ENCODE results near the gene ZNF302.
"Not testable (repeated sequence)": the region's sequence is repeated elsewhere in the genome, so short reads cannot be mapped to it uniquely, and the experiment has no call there.

Gene ZNF302

DNA sequence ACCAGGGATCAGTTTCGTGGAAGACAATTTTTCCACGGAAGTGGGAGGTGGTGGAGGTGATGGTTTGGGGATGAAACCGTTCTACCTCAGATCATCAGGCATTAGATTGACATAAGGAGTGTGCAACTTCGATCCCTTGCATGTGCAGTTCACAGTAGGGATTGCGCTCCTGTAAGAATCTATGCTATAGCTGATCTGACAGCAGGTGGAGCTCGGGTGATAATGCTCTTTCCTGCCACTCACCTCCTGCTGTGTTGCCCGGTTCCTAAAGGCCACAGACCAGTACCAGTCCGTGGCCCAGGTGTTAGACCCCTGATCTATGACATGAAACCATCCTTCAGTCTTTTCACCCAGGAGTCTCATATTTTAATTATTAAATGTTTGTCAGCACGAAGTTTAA, 4.0 kb downstream of the ZNF302 start:
- Histone ChIP-seq H2BK120ac (ENCODE audit: low read depth, low read length) (no peak overlapping the region), H2BK5ac (ENCODE audit: low read depth, low read length, poor library complexity, severe bottlenecking) (no peak overlapping the region)
- WGBS: 97% methylated on average over 8 of the region's 9 CpGs

DNA sequence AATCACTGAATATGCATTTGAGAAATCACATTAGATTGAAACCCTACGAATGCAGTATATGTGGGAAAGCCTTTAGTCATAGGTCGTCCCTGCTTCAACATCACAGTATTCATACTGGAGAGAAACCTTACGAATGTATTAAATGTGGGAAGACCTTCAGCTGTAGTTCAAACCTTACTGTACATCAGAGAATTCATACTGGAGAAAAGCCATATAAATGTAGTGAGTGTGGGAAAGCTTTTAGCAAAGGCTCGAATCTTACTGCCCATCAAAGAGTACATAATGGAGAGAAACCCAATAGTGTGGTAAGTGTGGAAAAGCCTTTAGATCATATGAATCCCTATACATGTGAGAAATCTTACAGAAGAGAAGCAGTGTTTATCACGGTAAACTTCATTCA, 7.8 kb downstream of the ZNF302 start:
- not testable (repeated sequence) for H3K27ac ChIP-seq (ENCODE audit: low read length, poor library complexity, severe bottlenecking); H3K27me3 ChIP-seq (ENCODE audit: control insufficient read depth in 1 of 2, insufficient read depth in 1 of 2, low read length in 2 of 2); H3K14ac ChIP-seq (ENCODE audit: low read length in 2 of 2); H3K23ac ChIP-seq (ENCODE audit: low read length in 2 of 2); H3K4me1 ChIP-seq (ENCODE audit: control insufficient read depth, insufficient read depth, low read depth, low read length); H2BK12ac ChIP-seq (ENCODE audit: low read length in 2 of 2); H2BK5ac ChIP-seq (ENCODE audit: low read depth, low read length, poor library complexity, severe bottlenecking); H3K18ac ChIP-seq (ENCODE audit: low read depth in 1 of 2, low read length in 2 of 2); H2AFZ ChIP-seq (ENCODE audit: low read depth, low read length); H3K4me2 ChIP-seq (ENCODE audit: low read length, poor library complexity, severe bottlenecking); H3K9ac ChIP-seq (ENCODE audit: low read length); H3K4ac ChIP-seq (ENCODE audit: low read depth in 1 of 2, low read length in 2 of 2); H4K8ac ChIP-seq (ENCODE audit: low read length); H2BK120ac ChIP-seq (ENCODE audit: low read depth, low read length); DNase-seq; H3K79me1 ChIP-seq (replicated peaks; ENCODE audit: low read length, poor library complexity, severe bottlenecking); H2BK15ac ChIP-seq (ENCODE audit: low read depth, poor library complexity, severe bottlenecking); H2AK5ac ChIP-seq (ENCODE audit: low read length, severe bottlenecking); H4K91ac ChIP-seq (ENCODE audit: low read length)
- peaks cover 8 to 56% of the 10 kb centered on the region in 2 experiments for H3K36me3 ChIP-seq (ENCODE audit: control insufficient read depth in 1 of 2, insufficient read depth in 2 of 2, low read depth in 1 of 2, low read length in 2 of 2)
- WGBS: 100% methylated on average over 2 of the region's 5 CpGs
- peaks cover 88% of the 10 kb centered on the region for H3K9me3 ChIP-seq (ENCODE audit: control insufficient read depth, low read length)
- H3K4me3 ChIP-seq (ENCODE audit: insufficient read depth in 1 of 2, low read depth in 1 of 2, low read length in 2 of 2): peak overlapping the region in 1 of 2 experiments; percentile 62

More for the DNA sequence above, 4.0 kb downstream of the ZNF302 start:
- Histone ChIP-seq H3K23ac (ENCODE audit: low read length in 2 of 2) (no peak overlapping the region), H3K9me3 (ENCODE audit: control insufficient read depth, low read length) (peaks cover 81% of the 10 kb centered on the region), H2AFZ (ENCODE audit: low read depth, low read length) (no peak overlapping the region), H3K14ac (ENCODE audit: low read length in 2 of 2) (no peak overlapping the region), H3K27ac (ENCODE audit: low read length, poor library complexity, severe bottlenecking) (no peak overlapping the region), H3K4me3 (ENCODE audit: insufficient read depth in 1 of 2, low read depth in 1 of 2, low read length in 2 of 2) (peak overlapping the region in 1 of 2 experiments; percentile 22), H3K4me1 (ENCODE audit: control insufficient read depth, insufficient read depth, low read depth, low read length) (peaks cover 5% of the 10 kb centered on the region), H4K91ac (ENCODE audit: low read length) (no peak overlapping the region), H2BK15ac (ENCODE audit: low read depth, poor library complexity, severe bottlenecking) (no peak overlapping the region), H3K18ac (ENCODE audit: low read depth in 1 of 2, low read length in 2 of 2) (no peak overlapping the region), H2AK5ac (ENCODE audit: low read length, severe bottlenecking) (no peak overlapping the region), H2BK12ac (ENCODE audit: low read length in 2 of 2) (no peak overlapping the region), H3K79me1 (replicated peaks; ENCODE audit: low read length, poor library complexity, severe bottlenecking) (peaks cover 15% of the 10 kb centered on the region), H4K8ac (ENCODE audit: low read length) (no peak overlapping the region), H3K27me3 (ENCODE audit: control insufficient read depth in 1 of 2, insufficient read depth in 1 of 2, low read length in 2 of 2) (no peaks in the 10 kb centered on the region), H3K9ac (ENCODE audit: low read length) (no peak overlapping the region), H3K4me2 (ENCODE audit: low read length, poor library complexity, severe bottlenecking) (no peak overlapping the region), H3K4ac (ENCODE audit: low read depth in 1 of 2, low read length in 2 of 2) (no peak overlapping the region), H3K36me3 (ENCODE audit: control insufficient read depth in 1 of 2, insufficient read depth in 2 of 2, low read depth in 1 of 2, low read length in 2 of 2) (peaks cover 20 to 76% of the 10 kb centered on the region in 2 experiments)
- no peak for DNase-seq

DNA sequence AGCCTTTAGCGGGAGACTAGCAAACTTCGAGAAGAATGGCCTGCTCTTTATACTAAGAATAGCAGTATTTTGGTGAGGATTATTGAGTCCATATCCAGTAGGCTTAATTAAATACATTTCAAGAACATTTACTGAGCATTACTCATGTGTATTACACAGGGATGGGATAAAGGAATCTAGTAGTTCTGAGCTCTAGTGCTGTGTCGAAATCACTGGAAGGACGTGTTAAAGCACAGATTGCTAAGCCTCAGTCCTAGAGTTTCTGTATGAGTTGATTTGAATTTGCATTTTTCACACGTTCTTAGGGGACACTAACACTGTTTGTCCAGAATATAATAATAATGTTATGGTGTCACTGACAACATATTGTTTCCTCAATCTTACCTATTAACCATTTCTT, 9.0 kb downstream of the ZNF302 start:
- no peak overlapping the region for H3K18ac ChIP-seq (ENCODE audit: low read depth in 1 of 2, low read length in 2 of 2)
- H2AK5ac ChIP-seq (ENCODE audit: low read length, severe bottlenecking): no peak overlapping the region
- no peaks in the 10 kb centered on the region for H3K4me1 ChIP-seq (ENCODE audit: control insufficient read depth, insufficient read depth, low read depth, low read length)
- H3K14ac ChIP-seq (ENCODE audit: low read length in 2 of 2): no peak overlapping the region
- no peak overlapping the region for H3K23ac ChIP-seq (ENCODE audit: low read length in 2 of 2)
- no peak for DNase-seq
- H3K9me3 ChIP-seq (ENCODE audit: control insufficient read depth, low read length): peaks cover 79% of the 10 kb centered on the region
- peaks cover 2% of the 10 kb centered on the region for H3K79me1 ChIP-seq (replicated peaks; ENCODE audit: low read length, poor library complexity, severe bottlenecking)
- 96% methylated on average over 2 of the region's 5 CpGs for WGBS
- H3K27me3 ChIP-seq (ENCODE audit: control insufficient read depth in 1 of 2, insufficient read depth in 1 of 2, low read length in 2 of 2): no peaks in the 10 kb centered on the region
- H2BK120ac ChIP-seq (ENCODE audit: low read depth, low read length): no peak overlapping the region
- H2BK15ac ChIP-seq (ENCODE audit: low read depth, poor library complexity, severe bottlenecking): no peak overlapping the region
- H2AFZ ChIP-seq (ENCODE audit: low read depth, low read length): no peak overlapping the region
- no peak overlapping the region for H2BK5ac ChIP-seq (ENCODE audit: low read depth, low read length, poor library complexity, severe bottlenecking)
- H3K36me3 ChIP-seq (ENCODE audit: control insufficient read depth in 1 of 2, insufficient read depth in 2 of 2, low read depth in 1 of 2, low read length in 2 of 2): peaks cover 6 to 44% of the 10 kb centered on the region in 2 experiments
- no peak overlapping the region for H2BK12ac ChIP-seq (ENCODE audit: low read length in 2 of 2)
- no peak overlapping the region for H3K4me2 ChIP-seq (ENCODE audit: low read length, poor library complexity, severe bottlenecking)
- H4K8ac ChIP-seq (ENCODE audit: low read length): no peak overlapping the region
- no peak overlapping the region for H3K4me3 ChIP-seq (ENCODE audit: insufficient read depth in 1 of 2, low read depth in 1 of 2, low read length in 2 of 2)
- no peak overlapping the region for H3K4ac ChIP-seq (ENCODE audit: low read depth in 1 of 2, low read length in 2 of 2)
- no peak overlapping the region for H3K27ac ChIP-seq (ENCODE audit: low read length, poor library complexity, severe bottlenecking)
- no peak overlapping the region for H3K9ac ChIP-seq (ENCODE audit: low read length)
- H4K91ac ChIP-seq (ENCODE audit: low read length): no peak overlapping the region

DNA sequence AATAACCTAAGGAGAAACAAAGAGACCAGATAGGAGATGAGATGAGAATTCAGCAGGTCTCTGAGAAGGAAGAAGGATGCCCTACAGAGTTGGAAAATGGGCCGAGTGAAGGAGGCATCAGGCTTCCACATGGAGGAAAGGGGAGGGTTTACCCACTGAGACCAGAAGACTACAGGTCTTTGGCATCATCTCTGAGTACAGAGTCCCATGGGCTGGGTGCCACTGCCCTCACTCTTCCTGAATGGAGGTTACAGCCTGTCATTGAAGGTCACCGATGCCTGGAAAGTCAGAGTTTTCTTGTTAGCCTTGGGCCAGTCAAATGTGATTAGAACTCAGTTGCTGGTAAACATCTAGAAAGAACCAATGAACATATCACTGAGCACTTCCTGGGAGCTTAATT, 9.9 kb downstream of the ZNF302 start:
- no peak overlapping the region for H4K8ac ChIP-seq (ENCODE audit: low read length)
- H3K27me3 ChIP-seq (ENCODE audit: control insufficient read depth in 1 of 2, insufficient read depth in 1 of 2, low read length in 2 of 2): no peaks in the 10 kb centered on the region
- DNase-seq: no peak
- no peak overlapping the region for H2BK15ac ChIP-seq (ENCODE audit: low read depth, poor library complexity, severe bottlenecking)
- H2BK120ac ChIP-seq (ENCODE audit: low read depth, low read length): no peak overlapping the region
- no peak overlapping the region for H2AFZ ChIP-seq (ENCODE audit: low read depth, low read length)
- H3K9me3 ChIP-seq (ENCODE audit: control insufficient read depth, low read length): peaks cover 70% of the 10 kb centered on the region
- H3K4ac ChIP-seq (ENCODE audit: low read depth in 1 of 2, low read length in 2 of 2): no peak overlapping the region
- H2AK5ac ChIP-seq (ENCODE audit: low read length, severe bottlenecking): no peak overlapping the region
- no peak overlapping the region for H3K18ac ChIP-seq (ENCODE audit: low read depth in 1 of 2, low read length in 2 of 2)
- H3K4me2 ChIP-seq (ENCODE audit: low read length, poor library complexity, severe bottlenecking): no peak overlapping the region
- H2BK5ac ChIP-seq (ENCODE audit: low read depth, low read length, poor library complexity, severe bottlenecking): no peak overlapping the region
- no peak overlapping the region for H3K4me3 ChIP-seq (ENCODE audit: insufficient read depth in 1 of 2, low read depth in 1 of 2, low read length in 2 of 2)
- H4K91ac ChIP-seq (ENCODE audit: low read length): no peak overlapping the region
- H3K36me3 ChIP-seq (ENCODE audit: control insufficient read depth in 1 of 2, insufficient read depth in 2 of 2, low read depth in 1 of 2, low read length in 2 of 2): peaks cover 3 to 35% of the 10 kb centered on the region in 2 experiments
- H3K9ac ChIP-seq (ENCODE audit: low read length): no peak overlapping the region
- WGBS: 65% methylated on average over 2 of the region's 2 CpGs
- no peak overlapping the region for H3K14ac ChIP-seq (ENCODE audit: low read length in 2 of 2)
- no peak overlapping the region for H2BK12ac ChIP-seq (ENCODE audit: low read length in 2 of 2)
- no peak overlapping the region for H3K23ac ChIP-seq (ENCODE audit: low read length in 2 of 2)
- no peaks in the 10 kb centered on the region for H3K4me1 ChIP-seq (ENCODE audit: control insufficient read depth, insufficient read depth, low read depth, low read length)
- H3K27ac ChIP-seq (ENCODE audit: low read length, poor library complexity, severe bottlenecking): no peak overlapping the region
- no peaks in the 10 kb centered on the region for H3K79me1 ChIP-seq (replicated peaks; ENCODE audit: low read length, poor library complexity, severe bottlenecking)

All from mesenchymal stem cell (in vitro differentiated cells and primary cell).